ENCODE data around the gene TMPRSS4. TPM values are rescaled to one million over a fixed set of nuclear protein-coding genes. Genes with fewer than 3 reads are reported as not detected.

The TMPRSS4 gene
- total and polyA plus RNA-seq, 7 donors: 0.12 to 0.47 TPM; not detected in 5

DNA sequence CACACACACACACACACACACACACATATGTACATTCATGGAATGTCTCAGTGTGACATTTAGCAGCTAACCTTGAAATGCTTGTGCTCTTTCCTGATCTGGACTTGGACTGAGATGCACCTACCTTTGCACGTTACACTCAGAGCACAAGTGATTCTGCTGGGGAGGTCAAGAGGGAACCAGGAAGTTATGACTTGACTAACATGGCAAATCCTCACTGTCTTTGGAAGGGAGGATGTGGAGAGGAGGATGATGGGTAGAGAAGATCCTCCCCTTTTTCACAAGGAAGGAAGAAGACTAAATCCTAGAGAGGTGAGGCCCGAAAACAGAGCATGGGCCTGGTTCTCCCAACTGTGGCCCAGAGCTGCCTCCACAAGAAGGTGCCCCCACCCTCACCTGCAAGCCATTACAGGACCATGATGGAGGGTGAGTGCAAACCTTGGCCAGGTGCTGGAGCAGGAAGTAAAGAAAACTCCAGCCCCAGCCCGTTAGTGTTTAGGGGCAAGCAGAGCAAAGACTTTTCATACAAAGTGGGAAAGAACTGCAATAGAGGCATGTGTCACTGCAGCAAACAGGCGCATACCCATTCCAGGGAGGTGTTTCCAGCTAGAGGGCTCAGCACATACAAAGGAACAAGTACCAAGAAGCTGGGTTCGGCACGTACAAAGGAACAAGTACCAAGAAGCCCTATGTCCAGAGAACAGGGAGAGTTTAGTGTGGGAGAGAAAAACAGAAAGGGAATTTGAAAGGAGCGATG is 49.4 kb downstream of the TMPRSS4 start:
- Histone ChIP-seq H3K27ac (no peak overlapping the region), H3K9me3 (no peaks in the 10 kb centered on the region), H3K27me3 (ENCODE audit: insufficient read depth in 3 of 3, low read length in 2 of 3) (no peaks in the 10 kb centered on the region), H3K36me3 (ENCODE audit: insufficient read depth in 1 of 2, low read depth in 1 of 2) (no peaks in the 10 kb centered on the region), H3K4me1 (no peaks in the 10 kb centered on the region), H3K4me3 (no peak overlapping the region)
- no peak for TF ChIP-seq CTCF (IDR thresholded peaks at IDR 0.05)
- intact Hi-C loops (cut with DNase I): no loop called here
- 84 to 87% (median 86%) methylated on average over 7 of the region's 7 CpGs for whole genome bisulfite sequencing, 3 donors
- ATAC-seq: no peak
- DNase-seq: no peak

GRCh38 chr11:118128310-118128709 is 51.4 kb downstream of the TMPRSS4 start:
- H3K4me1 ChIP-seq: no peaks in the 10 kb centered on the region
- no peaks in the 10 kb centered on the region for H3K27me3 ChIP-seq (ENCODE audit: insufficient read depth in 3 of 3, low read length in 2 of 3)
- DNase-seq: no peak
- H3K36me3 ChIP-seq (ENCODE audit: insufficient read depth in 1 of 2, low read depth in 1 of 2): no peaks in the 10 kb centered on the region
- TF ChIP-seq CTCF (IDR thresholded peaks at IDR 0.05): no peak
- ATAC-seq: no peak
- WGBS, 3 donors: 50 to 52% (median 52%) methylated on average over 4 of the region's 4 CpGs
- intact Hi-C loops (cut with DNase I): no loop called here
- no peak overlapping the region for H3K27ac ChIP-seq
- no peak overlapping the region for H3K4me3 ChIP-seq
- no peaks in the 10 kb centered on the region for H3K9me3 ChIP-seq

- 53 to 54% (median 54%) methylated on average over 11 of the region's 11 CpGs for WGBS, 3 donors
- Histone ChIP-seq H3K36me3 (ENCODE audit: insufficient read depth in 1 of 2, low read depth in 1 of 2) (no peaks in the 10 kb centered on the region), H3K27ac (no peak overlapping the region), H3K27me3 (ENCODE audit: insufficient read depth in 3 of 3, low read length in 2 of 3) (no peaks in the 10 kb centered on the region), H3K4me3 (no peak overlapping the region), H3K4me1 (no peaks in the 10 kb centered on the region), H3K9me3 (no peaks in the 10 kb centered on the region)
- ATAC-seq (no peak), DNase-seq (no peak)
- intact Hi-C loops (cut with DNase I): no loop called here
- no peak for TF ChIP-seq CTCF (IDR thresholded peaks at IDR 0.05)
Measured at GRCh38 chr11:118128721-118129470, 52.0 kb downstream of the TMPRSS4 start.

DNA sequence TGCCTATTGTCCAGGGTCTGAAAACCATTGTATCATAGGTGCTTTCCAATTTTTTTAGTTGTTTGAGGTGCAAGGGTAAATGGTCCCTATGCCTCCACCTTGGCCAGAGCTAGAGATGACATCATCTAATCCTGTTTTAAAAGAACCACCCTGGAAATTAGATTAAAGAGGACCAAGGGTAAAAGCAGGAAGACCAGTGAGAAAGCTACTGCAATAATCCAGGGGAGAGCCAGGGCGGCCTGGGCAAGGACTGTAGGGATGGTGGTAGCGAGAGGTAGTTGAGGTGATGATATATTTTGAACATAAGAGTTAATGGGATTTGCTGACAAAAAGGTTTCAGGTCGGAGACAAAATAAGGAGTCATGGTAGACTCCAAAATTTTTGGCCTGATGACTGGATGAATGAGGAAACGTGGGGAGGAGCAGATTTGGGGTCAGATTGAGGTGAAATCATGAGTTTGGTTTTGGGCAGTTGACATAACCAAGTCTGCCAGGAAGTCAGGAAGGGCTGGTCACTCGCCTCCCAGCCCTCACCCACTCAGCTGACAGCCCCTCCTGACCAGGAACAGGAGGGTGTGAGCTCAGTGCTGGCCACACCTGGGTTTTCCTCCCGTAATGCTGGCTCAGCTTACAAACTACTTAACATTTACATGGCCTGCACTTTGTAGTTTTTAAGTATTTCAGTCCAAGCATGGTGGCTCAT is 52.7 kb downstream of the TMPRSS4 start:
- H3K27me3 ChIP-seq (ENCODE audit: insufficient read depth in 3 of 3, low read length in 2 of 3): no peaks in the 10 kb centered on the region
- no peak for DNase-seq
- H3K4me1 ChIP-seq: no peaks in the 10 kb centered on the region
- H3K36me3 ChIP-seq (ENCODE audit: insufficient read depth in 1 of 2, low read depth in 1 of 2): no peaks in the 10 kb centered on the region
- H3K27ac ChIP-seq: no peak overlapping the region
- H3K9me3 ChIP-seq: no peaks in the 10 kb centered on the region
- no peak overlapping the region for H3K4me3 ChIP-seq
- intact Hi-C loops (cut with DNase I): no loop called here
- ATAC-seq: no peak
- TF ChIP-seq CTCF (IDR thresholded peaks at IDR 0.05): no peak
- WGBS, 3 donors: 56 to 65% (median 59%) methylated on average over 6 of the region's 6 CpGs

Measured in psoas muscle (tissue), 8 donors.